Cerebellar cortex (tissue), 1 donor: ENCODE measurements around the gene C5.

ENCODE experiments used
- DNase-seq: peaks from one replicate; pipeline ENCODE4 v3.0.0-alpha.2; 2015; ENCODE audit warnings: low spot score

The C5 gene

GRCh38 chr9:120923620-120924328, 126.3 kb downstream of the C5 start:
- no peak for DNase-seq

- DNase-seq, result no peak
These were observed 127.5 kb downstream of the C5 start for GRCh38 chr9:120922404-120923195.

GRCh38 chr9:120921661-120922181, 128.4 kb downstream of the C5 start:
- no peak for DNase-seq

GRCh38 chr9:120920806-120921178, 129.3 kb downstream of the C5 start:
- no peak for DNase-seq

- DNase-seq, result no peak
These were observed 130.0 kb downstream of the C5 start for GRCh38 chr9:120919843-120920805.

- no peak for DNase-seq
These were observed 130.9 kb downstream of the C5 start for GRCh38 chr9:120918931-120919842.

- no peak for DNase-seq
These were observed 131.9 kb downstream of the C5 start for GRCh38 chr9:120917929-120918762.

GRCh38 chr9:120916991-120917880, 132.8 kb downstream of the C5 start:
- no peak for DNase-seq

GRCh38 chr9:120916588-120916987, 133.5 kb downstream of the C5 start:
- no peak for DNase-seq

- DNase-seq, result no peak
These were observed 134.1 kb downstream of the C5 start for GRCh38 chr9:120915854-120916470.

GRCh38 chr9:120914953-120915352, 135.1 kb downstream of the C5 start:
- DNase-seq, result no peak

GRCh38 chr9:120914396-120914795, 135.7 kb downstream of the C5 start:
- DNase-seq, result no peak

- no peak for DNase-seq
These were observed 136.3 kb downstream of the C5 start for GRCh38 chr9:120913647-120914264.

GRCh38 chr9:120912958-120913646, 137.0 kb downstream of the C5 start:
- no peak for DNase-seq

GRCh38 chr9:120911295-120911837, 138.7 kb downstream of the C5 start:
- DNase-seq, result no peak

- DNase-seq, result no peak
These were observed 139.4 kb downstream of the C5 start for GRCh38 chr9:120910643-120911042.

GRCh38 chr9:120909904-120910303, 140.2 kb downstream of the C5 start:
- DNase-seq, result no peak
